Myocyte (in vitro differentiated cells): Measurements from ENCODE around the gene PLEKHS1. TPM values are rescaled to one million over a fixed set of nuclear protein-coding genes. Genes with fewer than 3 reads are reported as not detected.

Source experiments
- DNase-seq: peaks from one replicate; pipeline ENCODE4 v3.0.0-alpha.2; 2012; ENCODE audit warnings: low read depth
- polyA plus RNA-seq: library from polyadenylated mRNA; unstranded; fragments of >200 nt; gene quantifications from one replicate; pipeline ENCODE4 v1.2.1, GENCODE V29; 2012; ENCODE audit warnings: missing spikeins
- total RNA-seq: library from RNA; depleted of rRNA; stranded (reverse); fragments of >200 nt; gene quantifications from 2 replicates; pipeline ENCODE4 v1.2.3, GENCODE V29; 2014

Gene PLEKHS1
- total RNA-seq, result not detected in 2 replicates
- 0.35 TPM for polyA plus RNA-seq

GRCh38 chr10:113751181-113751732, at the start of gene PLEKHS1:
Gene PLEKHS1, plus strand, starts transcription at chr10:113751682. Its CDS starts 3,596 bp downstream, at chr10:113755278.
- peak; percentile 56 for DNase-seq

DNA sequence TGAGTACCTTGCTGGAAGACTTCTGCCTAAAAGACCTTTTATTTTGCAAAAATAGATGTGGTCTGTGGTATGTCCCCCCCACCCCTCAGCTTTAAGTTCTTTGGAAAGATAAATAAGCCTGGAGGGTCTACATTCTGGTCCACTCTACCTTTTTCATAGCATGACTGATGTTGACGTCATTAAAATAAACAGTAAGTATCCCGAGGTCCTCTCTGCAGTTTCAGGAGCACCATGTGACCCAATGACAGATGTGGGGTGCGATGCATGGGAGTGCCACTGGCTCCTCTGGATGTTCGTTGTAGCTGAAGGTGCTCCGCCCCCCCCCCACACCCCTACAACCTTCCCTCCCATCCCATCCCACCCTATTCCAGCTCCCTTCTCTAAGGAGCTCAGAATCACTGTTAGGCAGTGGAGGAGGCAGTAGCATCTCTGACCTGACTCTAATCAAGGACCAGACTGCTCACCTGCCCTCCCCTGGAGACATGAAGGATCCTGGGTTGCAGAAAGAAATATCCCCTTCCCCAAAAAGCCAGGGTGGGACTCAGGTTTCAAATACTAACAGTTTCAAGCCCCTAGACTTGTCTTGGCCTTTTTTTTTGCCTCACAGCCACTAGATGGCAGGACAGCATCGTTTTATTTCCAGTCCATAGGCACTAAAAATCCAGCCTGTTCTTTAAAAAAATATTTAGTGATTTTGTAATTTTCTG, 46.7 kb upstream of the PLEKHS1 start:
- DNase-seq, result peak; percentile 58

- no peak for DNase-seq
These were observed 46.2 kb upstream of the PLEKHS1 start for GRCh38 chr10:113705344-113705652.

- no peak for DNase-seq
These were observed 44.9 kb upstream of the PLEKHS1 start for GRCh38 chr10:113706623-113707022.

DNA sequence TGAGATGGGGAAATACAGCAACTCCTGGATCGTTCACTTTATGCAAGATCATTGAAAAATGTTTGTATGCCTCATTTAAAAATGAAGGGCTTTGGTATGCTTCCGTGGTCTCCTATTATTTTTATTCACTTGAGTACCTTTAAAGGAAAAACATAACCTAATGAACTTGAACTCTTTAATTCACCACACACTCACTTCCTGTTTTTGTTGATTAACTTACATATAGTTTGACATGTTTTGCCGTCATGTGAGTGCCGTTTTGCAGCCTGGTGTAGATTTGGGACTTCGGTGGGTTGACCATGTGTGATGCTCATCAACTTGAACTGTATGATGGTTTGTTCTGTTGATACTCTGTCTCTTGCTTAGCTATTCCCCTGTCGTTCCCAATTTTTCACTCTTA, 42.8 kb upstream of the PLEKHS1 start:
- no peak for DNase-seq

- peak; percentile 58 for DNase-seq
These were observed 42.2 kb upstream of the PLEKHS1 start for GRCh38 chr10:113709221-113709838.

GRCh38 chr10:113711142-113711541, 40.3 kb upstream of the PLEKHS1 start:
- DNase-seq, result no peak

DNA sequence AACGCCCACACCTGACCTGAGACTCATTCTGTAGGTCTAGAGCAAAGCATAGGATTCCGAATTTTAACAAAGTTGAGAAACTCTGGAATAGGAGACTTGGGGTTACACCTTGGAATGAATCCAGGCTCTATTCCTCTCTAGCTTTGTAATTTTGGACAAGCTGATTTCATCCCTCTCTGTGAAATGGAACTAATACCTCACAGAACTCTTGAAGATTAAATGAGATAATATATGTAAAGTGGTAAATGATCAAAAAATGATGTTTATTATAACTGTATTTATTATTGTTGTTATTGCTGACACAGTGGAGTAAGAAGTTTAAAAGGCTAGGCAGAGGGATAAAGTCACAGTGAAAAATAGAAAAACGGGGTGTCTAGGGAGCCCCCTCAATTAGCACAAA, 39.5 kb upstream of the PLEKHS1 start:
- DNase-seq, result no peak

- no peak for DNase-seq
These were observed 38.5 kb upstream of the PLEKHS1 start for GRCh38 chr10:113712755-113713639.

DNA sequence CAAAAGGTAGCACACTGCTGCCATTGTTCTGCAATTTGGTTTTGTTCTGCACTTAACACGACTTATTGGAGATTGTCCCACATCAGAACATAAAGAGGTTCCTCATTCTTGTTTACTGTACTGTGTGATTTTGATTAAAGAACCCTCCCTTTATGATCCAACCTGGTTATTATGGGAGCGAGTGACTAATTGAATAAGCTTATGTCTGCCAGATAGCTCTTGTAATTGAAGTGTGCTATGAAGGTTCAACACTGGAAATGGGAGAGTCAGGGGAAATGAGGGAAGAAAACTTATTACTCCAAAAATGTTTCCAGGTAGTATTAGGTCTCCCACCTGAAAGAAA, 37.9 kb upstream of the PLEKHS1 start:
- no peak for DNase-seq

DNA sequence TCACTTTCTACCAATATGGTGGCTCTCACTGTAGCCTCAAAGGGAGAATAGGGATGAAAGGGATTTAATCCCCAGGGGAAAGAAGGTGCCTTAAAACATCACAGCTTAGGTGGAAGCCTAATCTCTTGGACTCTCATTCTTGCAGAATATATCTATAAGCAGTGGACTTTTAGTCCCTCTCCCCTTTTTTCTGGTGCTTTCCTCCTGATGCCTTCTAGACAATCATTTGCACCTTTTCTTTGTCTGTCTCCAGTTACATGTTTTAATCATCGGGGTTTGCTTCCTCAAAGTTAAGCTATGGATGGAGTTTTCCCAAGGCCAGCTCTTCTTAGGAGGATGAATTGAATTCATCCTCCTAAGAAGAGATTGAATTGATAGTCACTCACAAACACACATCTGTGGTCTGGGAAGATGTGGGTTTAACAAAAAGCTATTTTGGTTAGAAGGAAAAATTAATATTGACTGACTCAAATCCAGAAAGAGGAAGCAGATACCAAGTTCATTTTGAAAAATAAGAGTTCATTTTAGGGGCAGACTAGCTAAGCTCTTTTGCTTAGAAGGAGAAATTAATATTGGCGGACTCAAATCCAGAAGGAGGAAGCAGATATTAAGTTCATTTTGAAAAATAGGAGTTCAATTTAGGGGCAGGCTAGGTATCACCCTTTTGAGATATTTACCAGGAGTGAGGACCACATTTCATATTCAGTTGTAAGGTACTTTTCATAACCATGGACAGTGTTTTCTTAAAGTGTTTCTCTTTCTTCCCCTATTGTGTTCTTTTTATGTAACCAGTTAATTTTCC, 35.2 kb upstream of the PLEKHS1 start:
- DNase-seq, result no peak

DNA sequence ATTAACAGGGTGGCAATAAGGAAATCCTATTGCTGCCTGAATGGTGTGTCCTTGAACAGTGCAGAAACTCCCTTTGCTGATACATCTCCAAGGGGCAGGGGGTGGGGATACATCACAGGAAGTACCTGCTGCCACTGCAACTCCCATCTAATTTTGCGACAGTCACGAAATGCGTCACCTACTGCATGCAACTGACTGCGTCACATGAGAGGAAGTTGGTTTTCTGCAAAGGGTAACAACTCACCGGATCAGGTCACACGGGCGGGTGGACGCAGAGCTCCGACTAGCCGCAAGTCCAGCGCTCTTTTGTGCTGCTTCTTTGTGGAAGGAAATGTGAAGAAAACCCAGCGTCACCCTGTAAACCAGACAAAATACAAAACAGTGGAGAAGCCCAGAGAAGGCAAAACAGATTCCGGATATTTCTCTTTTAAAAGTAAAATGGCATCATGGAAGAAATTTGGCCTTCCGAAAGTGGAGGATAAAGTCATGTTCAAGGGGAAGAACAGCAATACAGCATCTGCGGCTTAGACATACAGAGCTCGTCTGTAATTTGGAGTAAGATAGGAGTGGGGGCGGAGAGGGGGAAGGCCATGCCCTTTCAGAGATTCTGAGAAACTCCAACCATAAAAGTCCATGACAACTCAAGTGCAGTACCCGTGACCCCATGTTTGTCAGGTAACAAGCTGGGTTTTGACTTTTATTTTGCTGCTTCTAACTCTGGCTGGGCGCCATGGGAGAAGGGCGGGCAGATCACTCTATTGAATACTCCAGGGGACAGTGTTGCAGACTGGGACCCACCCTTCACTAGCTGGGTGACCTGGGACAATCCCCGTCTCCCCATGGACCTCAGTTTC, 32.3 kb upstream of the PLEKHS1 start:
- no peak for DNase-seq

DNA sequence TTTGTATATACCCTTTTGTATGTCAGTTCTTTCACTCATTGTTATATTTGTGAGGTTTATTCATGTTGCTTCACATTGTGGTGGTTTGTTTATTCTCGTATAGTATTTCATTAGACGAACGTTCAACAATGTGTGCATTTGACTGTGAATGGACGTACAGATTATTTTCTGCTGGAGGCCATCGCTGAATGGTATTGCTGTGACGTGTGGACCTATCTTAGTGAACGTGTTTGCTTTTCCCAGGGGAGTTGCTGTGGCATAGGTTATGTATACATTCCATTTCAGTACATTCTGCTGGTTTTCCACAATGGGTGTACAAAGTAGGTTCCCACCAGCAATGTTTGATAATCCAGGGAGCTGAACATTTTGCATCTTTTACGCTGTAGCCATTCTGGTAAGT, 31.1 kb upstream of the PLEKHS1 start:
- no peak for DNase-seq

DNA sequence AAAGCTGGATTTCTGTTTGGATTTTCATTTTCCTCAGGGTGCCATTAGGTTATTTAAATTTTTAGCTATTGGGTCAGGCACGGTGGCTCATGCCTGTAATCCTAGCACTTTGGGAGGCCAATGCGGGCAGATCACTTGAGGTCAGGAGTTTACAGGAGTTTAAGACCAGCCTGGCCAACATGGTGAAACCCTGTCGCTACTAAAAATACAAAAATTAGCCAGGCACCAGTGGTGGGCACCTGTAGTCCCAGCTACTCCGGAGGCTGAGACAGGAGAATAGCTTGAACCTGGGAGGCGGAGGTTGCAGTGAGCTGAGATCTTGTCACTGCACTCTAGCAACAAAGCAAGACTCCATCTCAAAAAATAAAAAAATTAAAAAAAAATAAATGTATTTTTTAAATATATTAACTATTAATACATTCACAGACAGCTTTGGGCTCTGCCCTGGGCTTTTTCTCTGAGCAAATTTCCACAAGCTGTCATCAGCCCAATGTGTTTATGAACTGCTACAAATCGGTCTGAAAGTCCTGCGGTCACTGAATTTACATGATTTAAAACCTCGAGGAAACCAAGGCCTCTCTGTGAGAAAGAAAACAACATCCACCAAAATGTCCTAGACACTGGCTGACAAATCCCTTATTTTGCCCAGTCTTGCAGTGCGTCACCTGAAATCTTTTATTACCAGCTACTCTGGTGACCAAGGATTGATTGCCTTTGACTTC, 19.2 kb upstream of the PLEKHS1 start:
- no peak for DNase-seq

- DNase-seq, result no peak
These were observed 18.5 kb upstream of the PLEKHS1 start for GRCh38 chr10:113732966-113733365.

GRCh38 chr10:113733635-113734034, 17.8 kb upstream of the PLEKHS1 start:
- DNase-seq, result no peak

DNA sequence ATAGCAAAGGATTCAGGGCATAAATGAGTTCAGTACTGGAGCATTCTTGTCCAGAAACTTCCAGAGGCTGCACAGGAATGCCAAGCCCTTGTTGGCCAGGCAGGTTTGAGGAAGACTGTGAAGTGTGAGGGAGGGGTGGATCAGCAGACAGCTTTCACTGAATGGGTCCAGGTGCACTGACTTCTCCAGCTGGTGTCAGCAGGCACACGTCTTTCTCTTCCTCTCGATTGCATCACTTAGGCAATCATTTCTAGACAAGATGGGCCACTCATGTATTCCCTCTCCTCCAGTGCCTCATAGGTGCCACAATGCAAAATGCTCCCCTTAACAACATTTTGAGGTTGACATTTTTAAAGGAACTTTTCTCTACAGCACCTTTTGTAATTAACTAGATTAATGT, 15.6 kb upstream of the PLEKHS1 start:
- DNase-seq, result no peak

DNA sequence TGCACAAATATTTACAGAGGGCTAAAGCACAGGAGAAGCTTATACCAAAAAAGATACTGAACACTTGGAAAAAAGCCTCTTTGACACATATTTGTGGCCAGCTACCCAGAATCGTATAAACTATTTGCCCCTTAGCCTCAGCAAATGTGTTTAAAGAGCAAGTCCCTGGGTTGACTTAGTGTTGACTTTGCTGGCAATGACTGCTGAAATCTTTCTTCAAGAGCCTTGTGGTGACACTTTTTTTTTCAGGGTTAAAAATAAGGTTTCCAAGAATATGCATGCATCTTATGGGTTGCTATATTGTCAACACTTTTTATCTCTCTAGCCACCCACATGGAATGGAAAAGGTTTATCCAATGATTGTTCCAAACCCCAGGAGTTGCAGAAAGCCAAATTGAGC, 14.9 kb upstream of the PLEKHS1 start:
- DNase-seq, result no peak

DNA sequence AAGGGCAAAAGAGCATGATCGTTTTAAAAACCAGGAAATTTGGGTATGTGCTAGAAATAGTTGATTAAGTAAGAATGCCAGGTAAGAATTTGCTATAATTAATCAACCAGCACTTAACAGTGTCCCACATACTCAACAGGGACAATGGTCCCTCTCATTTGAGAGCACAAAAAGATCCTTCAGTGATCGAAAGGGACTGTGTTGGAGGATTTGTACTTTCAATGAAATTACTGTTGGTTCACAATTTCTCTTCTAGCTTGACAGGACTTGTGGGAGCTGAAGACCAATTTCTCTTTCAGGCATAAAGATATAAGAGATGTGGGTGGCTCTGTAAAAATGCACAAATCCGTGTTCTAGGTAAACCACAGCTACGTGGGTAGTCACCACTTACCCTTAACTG, 12.5 kb upstream of the PLEKHS1 start:
- no peak for DNase-seq

GRCh38 chr10:113739577-113739976, 11.9 kb upstream of the PLEKHS1 start:
- no peak for DNase-seq
